ENCODE measurements around the gene TMEM237. TPM values are rescaled to one million over a fixed set of nuclear protein-coding genes. Genes with fewer than 3 reads are reported as not detected.

TMEM237 gene
- total RNA-seq, 1 experiment from 2014 or later = 37.5 TPM

GRCh38 chr2:201580486-201580885, 62.8 kb downstream of the TMEM237 start:
- in situ Hi-C loops (cut with HindIII; ENCODE audit: low pct_unique_long_range_greater_than_20kb, low sequenced_read_pairs) = no loop called here
- no peak for DNase-seq (ENCODE audit: low read depth)

DNA sequence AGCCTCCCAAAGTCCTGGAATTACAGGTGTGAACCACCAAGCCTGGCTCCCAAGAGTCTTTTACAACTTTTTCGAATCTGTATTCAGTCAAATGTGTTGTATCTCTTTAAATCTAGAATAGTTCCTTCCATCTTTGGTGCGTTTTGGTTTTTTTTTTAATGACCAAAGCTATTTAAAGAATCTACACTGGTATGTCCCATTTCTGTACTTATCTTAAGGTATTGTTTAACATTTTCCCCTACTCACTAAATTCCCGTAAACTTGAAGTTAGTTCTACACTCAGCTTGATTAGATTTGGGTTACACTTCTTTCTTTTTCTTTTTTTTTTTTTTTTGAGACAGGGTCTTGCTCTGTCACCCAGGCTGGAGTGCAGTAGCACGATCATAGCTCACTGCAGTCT, 63.8 kb downstream of the TMEM237 start:
- in situ Hi-C loops (cut with HindIII; ENCODE audit: low pct_unique_long_range_greater_than_20kb, low sequenced_read_pairs) = no loop called here
- DNase-seq (ENCODE audit: low read depth) = no peak

DNA sequence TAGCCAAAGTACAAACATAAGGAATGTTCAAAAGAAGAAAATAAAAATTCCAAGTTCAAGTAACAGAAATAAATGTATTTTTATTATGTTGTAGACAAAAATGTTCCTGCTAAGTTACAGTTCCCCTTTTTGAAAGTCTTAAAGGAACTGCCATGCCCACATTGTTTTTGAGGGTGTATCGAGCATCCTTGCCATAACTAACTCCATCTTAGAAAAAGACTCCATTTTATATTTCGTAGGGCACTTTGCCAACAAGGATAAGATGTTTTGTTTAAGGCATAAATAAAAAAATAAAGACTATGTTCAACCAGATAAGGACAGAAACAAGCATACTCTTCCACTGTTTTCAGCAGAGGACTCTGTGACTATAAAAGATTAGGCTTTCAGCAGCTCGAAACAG, 67.3 kb downstream of the TMEM237 start:
- in situ Hi-C loops (cut with HindIII; ENCODE audit: low pct_unique_long_range_greater_than_20kb, low sequenced_read_pairs) = no loop called here
- no peak for DNase-seq (ENCODE audit: low read depth)

- in situ Hi-C loops (cut with HindIII; ENCODE audit: low pct_unique_long_range_greater_than_20kb, low sequenced_read_pairs) = no loop called here
- DNase-seq (ENCODE audit: low read depth) = no peak
Measured at GRCh38 chr2:201574766-201575165, 68.5 kb downstream of the TMEM237 start.

GRCh38 chr2:201572846-201573508, 70.3 kb downstream of the TMEM237 start:
- in situ Hi-C loops (cut with HindIII; ENCODE audit: low pct_unique_long_range_greater_than_20kb, low sequenced_read_pairs) = no loop called here
- DNase-seq (ENCODE audit: low read depth) = no peak

Other genes with a start within 250 kb of the TMEM237 start
- 5.9 and 17.8 TPM in 2 replicates for gene TRAK2, start 192.0 kb downstream of the TMEM237 start, total RNA-seq (2014; rRNA removed; shearing (Covaris generic); ENCODE audit: low replicate concordance)
- 68.7 and 69.4 TPM in 2 replicates for gene STRADB, start 191.8 kb downstream of the TMEM237 start, total RNA-seq (2014; rRNA removed; shearing (Covaris generic); ENCODE audit: low replicate concordance)
- gene MPP4, start 55.1 kb upstream of the TMEM237 start, total RNA-seq (2014; rRNA removed; shearing (Covaris generic); ENCODE audit: low replicate concordance) = not detected in 2 replicates
- 18.0 and 19.0 TPM in 2 replicates for gene ALS2, start 137.4 kb upstream of the TMEM237 start, total RNA-seq (2014; rRNA removed; shearing (Covaris generic); ENCODE audit: low replicate concordance)
- gene CDK15, start 163.0 kb upstream of the TMEM237 start, total RNA-seq (2014; rRNA removed; shearing (Covaris generic); ENCODE audit: low replicate concordance) = 0.12 and 0.27 TPM in 2 replicates

Data from Caki2 (cell line).